Activated CD4-positive, CD25-positive, alpha-beta regulatory T cell treated with anti-CD3 and anti-CD28 coated beads, Interleukin-2, amount 50 U/mL, for 24 hours (primary cell): ENCODE data around the gene SUSD5.
"Not testable (repeated sequence)": the region's sequence is repeated elsewhere in the genome, so short reads cannot be mapped to it uniquely, and the experiment has no call there.

ENCODE experiments used
- ATAC-seq, 2 donors: fragments of 150-1000 bp; cut with Tn5 transposase; one replicate each; pipeline ENCODE4 v1.10.0; 2021; ENCODE audit warnings: mild to moderate bottlenecking in 1 of 2, moderate library complexity in 1 of 2

Gene SUSD5

DNA sequence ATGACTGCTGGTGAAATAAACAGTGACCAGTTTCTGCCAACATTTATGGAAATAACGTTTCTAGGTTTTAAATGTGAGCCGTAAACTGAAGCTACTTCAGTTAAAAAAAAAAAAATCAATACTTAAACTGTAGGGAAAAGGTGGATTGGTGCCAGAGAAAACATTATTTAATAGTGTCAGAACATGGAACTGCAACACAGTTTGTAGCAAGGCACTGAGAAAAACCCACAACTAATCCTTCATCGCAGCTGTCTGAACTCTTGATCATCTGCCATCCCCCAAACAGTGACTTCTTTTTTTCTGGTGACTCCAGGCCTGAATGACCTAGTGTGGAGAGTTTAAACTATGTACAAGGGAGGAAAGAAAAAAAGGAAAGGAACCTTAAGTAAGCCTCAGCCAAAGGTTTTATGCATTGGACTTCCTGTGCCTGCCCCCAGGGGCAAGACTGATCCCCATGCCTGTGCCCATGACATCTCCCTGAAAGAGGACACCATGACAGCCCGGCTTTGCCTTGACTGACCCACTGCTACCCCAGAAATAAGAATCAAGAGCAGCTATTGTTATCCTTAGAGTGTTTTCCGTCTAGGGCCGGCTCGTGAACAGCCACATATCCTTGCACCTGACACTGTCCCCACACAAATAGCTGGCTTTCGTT, 71.7 kb downstream of the SUSD5 start:
- ATAC-seq, result no peak

DNA sequence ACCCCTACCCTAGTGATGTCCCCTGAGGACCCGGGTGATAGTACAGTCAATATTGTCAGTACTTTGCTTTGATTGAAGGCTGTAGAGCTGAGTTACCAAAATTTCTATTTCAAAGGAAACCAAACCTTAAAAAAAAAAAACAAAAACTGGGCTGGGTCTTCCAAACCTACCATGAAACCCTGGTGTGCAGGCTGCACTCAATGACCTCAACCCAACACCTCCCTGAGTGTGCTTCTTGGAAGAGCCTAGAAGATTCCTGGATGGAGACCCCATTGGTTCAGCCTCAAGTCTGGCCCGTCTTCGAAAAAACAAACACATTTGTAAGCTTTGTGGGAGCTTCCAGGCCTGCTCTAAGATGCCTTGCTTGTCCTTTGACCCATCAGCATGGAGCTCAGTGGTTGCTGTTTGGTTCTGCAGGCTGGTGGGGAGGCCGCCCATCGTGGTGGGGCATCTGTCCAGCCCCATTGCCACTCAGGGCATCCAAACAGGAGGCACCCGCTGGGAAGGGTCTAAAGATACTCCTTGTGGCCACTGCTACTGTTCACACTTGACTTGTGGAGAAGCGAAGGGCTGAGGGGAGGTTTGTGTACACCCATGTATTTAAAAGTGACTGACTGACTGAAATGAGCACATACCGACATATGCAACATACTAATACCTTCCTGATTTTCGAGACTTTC, 72.6 kb downstream of the SUSD5 start:
- no peak for ATAC-seq

- ATAC-seq, result no peak
These were observed 73.2 kb downstream of the SUSD5 start for GRCh38 chr3:33145221-33145900.

DNA sequence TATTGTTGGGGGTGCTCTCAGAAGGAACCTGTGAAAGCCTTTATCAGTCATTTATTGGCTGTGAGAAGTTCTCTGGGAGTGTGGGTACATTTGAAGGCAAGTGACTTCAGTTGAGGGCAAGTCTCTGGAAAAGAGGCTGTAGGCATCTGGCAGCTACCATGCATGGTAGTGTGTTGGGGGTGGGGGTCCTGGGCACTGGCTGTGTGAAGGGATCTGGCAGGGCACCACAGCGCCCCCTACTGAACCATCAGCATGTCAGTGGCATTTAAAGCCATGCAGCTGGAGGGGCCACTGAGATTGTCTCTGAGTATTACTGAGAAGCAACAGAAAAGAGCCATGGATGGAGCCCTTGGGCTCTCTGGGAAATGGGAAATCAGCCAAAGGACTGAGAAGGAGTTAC, 74.2 kb downstream of the SUSD5 start:
- ATAC-seq, result no peak

- no peak for ATAC-seq
These were observed 77.6 kb downstream of the SUSD5 start for GRCh38 chr3:33141006-33141405.

GRCh38 chr3:33139996-33140395, 78.6 kb downstream of the SUSD5 start:
- no peak for ATAC-seq

GRCh38 chr3:33139006-33139623, 79.5 kb downstream of the SUSD5 start:
- not testable (repeated sequence) for ATAC-seq

- no peak for ATAC-seq
These were observed 80.9 kb downstream of the SUSD5 start for GRCh38 chr3:33137691-33138090.

DNA sequence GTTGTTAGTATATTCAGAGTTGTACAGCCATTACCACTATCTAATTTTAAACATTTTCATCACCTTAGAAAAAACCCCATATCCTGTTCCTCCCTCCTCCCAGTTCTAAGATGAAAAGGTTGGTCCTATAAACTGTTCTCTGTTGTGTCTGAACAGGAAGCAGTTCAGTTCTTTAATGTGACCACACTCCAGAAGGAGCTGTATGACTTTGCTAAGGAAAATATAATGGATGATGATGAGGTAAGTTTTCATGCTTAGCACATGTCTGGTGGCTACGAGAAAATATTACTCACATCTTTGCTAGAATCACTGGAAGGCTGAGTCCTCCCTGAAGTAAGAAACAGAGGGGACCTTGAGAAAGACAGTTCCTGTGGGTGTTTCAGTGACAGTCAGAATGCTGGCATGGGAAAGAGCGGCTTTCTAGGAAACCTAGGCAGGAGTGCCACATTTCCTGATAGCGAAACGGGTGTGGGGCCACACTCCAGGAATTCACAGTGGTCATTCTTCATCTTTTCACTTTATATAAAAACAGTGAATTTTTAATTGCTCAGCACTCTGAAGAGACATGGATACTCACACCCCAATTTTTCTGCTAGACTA, 84.5 kb downstream of the SUSD5 start:
- ATAC-seq, result peak; percentile 28 to 30

- no peak for ATAC-seq
These were observed 86.6 kb downstream of the SUSD5 start for GRCh38 chr3:33132019-33132360.

DNA sequence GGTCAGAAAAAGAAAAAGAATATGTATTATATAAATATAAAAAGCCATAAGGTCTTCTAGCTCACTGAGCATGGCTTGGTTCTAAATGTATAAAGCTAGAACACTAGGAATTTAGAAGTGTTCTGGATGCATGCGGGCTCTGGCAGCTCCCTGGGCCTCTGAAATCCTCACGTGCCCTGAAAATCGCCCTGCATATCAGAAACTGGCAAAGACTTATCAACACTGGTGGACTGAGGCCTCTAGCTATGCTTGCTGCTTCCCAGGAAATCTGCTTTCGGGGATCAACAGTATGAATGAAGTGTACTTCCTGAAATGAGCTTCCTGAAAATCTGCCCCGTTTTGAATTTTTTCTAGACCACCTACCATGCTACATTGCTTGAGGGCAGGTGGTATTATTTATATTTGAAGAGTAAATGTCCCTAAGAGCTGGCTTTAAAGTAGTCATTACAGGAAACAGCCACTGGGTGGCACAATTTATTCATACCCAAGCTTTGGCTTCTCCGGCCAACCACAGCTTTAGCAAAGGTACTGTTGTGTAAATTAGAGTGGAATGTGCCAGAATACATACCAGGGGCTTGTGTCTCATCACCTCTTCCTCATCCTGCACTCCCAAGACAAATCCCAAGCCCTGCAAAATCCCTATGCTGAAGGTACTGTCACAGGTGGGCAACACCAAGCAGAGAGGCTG, 87.1 kb downstream of the SUSD5 start:
- peak in 1 of 2 donors; percentile 65 for ATAC-seq

- ATAC-seq, result no peak
These were observed 88.5 kb downstream of the SUSD5 start for GRCh38 chr3:33130144-33130543.

GRCh38 chr3:33128706-33129105, 89.9 kb downstream of the SUSD5 start:
- ATAC-seq, result no peak

DNA sequence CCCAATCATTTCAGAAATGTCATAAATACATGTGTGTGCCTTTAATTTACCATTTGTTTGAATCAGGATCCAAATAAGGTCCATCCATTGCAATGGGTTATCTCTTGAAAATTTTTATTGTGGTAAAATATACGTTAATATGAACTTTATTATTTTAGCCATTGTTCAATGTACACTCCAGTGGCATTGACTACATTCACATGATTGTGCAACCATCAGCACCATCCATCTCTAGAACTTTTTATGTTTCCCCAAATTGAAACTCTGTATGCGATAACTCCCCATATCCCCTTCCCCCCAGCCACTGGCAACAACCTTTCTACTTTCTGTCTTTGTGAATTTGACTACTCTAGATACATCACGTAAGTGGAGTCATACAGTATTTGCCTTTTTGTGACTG, 92.8 kb downstream of the SUSD5 start:
- ATAC-seq, result no peak

- ATAC-seq, result peak in 1 of 2 donors; percentile 68
These were observed 94.0 kb downstream of the SUSD5 start for GRCh38 chr3:33124638-33125037.

- ATAC-seq, result no peak
These were observed 95.6 kb downstream of the SUSD5 start for GRCh38 chr3:33122991-33123390.

DNA sequence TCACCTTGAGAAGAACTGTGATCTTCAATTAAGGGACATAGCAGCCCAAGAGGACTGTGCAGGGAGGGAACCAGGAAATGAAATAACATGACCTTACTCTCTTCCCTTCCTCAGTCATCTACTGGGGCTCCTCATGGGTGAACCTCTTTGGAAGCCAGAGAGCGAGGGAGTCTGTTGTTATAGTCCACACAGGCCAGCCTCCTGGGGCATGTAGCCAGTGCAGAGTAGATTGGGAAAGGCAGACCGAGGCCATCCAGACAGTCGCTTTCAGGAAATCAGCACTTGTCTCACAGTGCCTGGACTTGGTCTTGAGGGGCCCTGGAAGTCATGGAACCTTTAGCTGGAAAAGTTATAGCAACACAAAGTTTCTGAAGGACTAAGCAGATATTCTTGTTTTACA, 98.7 kb downstream of the SUSD5 start:
- no peak for ATAC-seq

DNA sequence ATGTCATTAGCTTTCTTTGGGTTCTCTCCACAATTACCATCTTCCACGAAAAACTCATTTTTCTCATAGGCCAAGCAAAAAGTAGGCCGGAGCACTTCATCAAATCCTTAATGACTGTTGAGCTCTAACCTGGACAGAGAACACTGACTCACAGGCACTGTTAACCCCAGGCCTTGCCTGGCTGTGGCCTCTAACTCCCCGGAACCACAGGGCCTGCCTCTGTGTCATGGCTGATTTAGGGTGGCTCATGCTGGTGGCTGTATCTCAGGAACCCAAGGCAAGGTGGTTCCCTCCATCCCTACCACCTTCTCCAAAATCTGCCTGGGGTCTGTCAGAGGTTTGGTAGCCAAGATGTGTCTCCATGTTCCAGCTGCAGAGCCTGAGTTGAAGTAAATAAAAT, 101.1 kb downstream of the SUSD5 start:
- no peak for ATAC-seq

DNA sequence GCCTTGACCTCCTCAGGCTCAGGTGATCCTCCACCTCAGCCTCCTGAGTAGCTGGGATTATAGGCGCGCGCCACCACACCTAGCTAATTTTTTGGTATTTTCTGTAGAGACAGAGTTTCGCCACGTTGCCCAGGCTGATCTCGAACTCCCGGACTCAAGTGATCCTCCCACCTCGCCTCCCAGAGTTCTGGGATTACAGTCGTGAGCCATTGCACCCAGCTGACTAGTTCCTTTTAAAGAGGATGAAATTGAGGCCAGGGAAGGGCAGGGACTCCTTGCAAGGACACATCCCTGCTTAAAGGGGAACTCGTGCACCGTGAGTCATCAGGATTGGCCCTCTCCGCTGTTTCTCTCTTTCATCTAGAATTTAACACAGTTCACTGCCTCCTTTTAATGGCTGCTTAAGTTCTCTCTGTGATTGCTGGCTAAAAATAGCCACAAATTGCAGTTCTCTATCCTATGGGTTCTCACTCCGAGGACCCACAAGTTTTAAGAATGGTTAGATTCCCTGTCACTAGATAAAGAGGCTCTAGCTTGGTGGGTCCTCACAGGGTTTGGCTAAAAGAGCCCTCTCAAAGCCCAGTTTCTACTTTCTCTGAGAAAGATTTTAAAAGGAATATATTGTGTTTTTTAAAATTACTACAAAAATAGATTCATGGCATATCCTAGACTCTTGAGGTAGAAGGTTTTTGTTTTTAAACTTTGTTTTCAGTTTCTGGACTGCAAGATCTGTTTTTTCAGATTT, 103.4 kb downstream of the SUSD5 start:
- ATAC-seq, result no peak

GRCh38 chr3:33114622-33115023, 104.0 kb downstream of the SUSD5 start:
- ATAC-seq, result no peak

- peak; percentile 81 to 88 for ATAC-seq
These were observed 104.6 kb downstream of the SUSD5 start, which contains the start of gene CRTAP for GRCh38 chr3:33113772-33114621. Gene CRTAP (plus strand): TSS chr3:33114014. CDS start chr3:33114078, 64 bp downstream.
